ENCODE measurements around the gene METTL24.
"Not testable (repeated sequence)": the region's sequence is repeated elsewhere in the genome, so short reads cannot be mapped to it uniquely, and the experiment has no call there.

METTL24 gene

GRCh38 chr6:110255211-110255750, 102.9 kb downstream of the METTL24 start:
- DNase-seq: peak; percentile 45

- DNase-seq: no peak
These were observed 107.3 kb downstream of the METTL24 start for GRCh38 chr6:110250838-110251237.

- DNase-seq: no peak
These were observed 108.1 kb downstream of the METTL24 start for GRCh38 chr6:110250058-110250457.

GRCh38 chr6:110246900-110247546, 111.1 kb downstream of the METTL24 start:
- no peak for DNase-seq

- DNase-seq: no peak
These were observed 111.8 kb downstream of the METTL24 start for GRCh38 chr6:110246378-110246777.

- not testable (repeated sequence) for DNase-seq
These were observed 113.5 kb downstream of the METTL24 start for GRCh38 chr6:110244621-110245020.

- peak; percentile 76 for DNase-seq
These were observed 118.4 kb downstream of the METTL24 start for GRCh38 chr6:110239526-110240274.

GRCh38 chr6:110236007-110236406, 122.1 kb downstream of the METTL24 start:
- DNase-seq: not testable (repeated sequence)

- no peak for DNase-seq
These were observed 124.3 kb downstream of the METTL24 start for GRCh38 chr6:110233770-110234374.

- no peak for DNase-seq
These were observed 125.7 kb downstream of the METTL24 start for GRCh38 chr6:110232450-110232849.

GRCh38 chr6:110226261-110226660, 131.9 kb downstream of the METTL24 start:
- DNase-seq: no peak

- DNase-seq: no peak
These were observed 136.4 kb downstream of the METTL24 start for GRCh38 chr6:110221738-110222137.

- DNase-seq: no peak
These were observed 140.9 kb downstream of the METTL24 start for GRCh38 chr6:110217266-110217665.

- no peak for DNase-seq
These were observed 142.0 kb downstream of the METTL24 start for GRCh38 chr6:110216140-110216539.

- DNase-seq: peak; percentile 54
These were observed 143.8 kb downstream of the METTL24 start for GRCh38 chr6:110214338-110214737.

GRCh38 chr6:110211753-110212152, 146.4 kb downstream of the METTL24 start:
- no peak for DNase-seq

- no peak for DNase-seq
These were observed 150.5 kb downstream of the METTL24 start for GRCh38 chr6:110207652-110208051.

GRCh38 chr6:110201151-110201884, 156.8 kb downstream of the METTL24 start:
- peak; percentile 54 for DNase-seq

GRCh38 chr6:110198561-110198960, 159.6 kb downstream of the METTL24 start:
- DNase-seq: no peak

GRCh38 chr6:110196874-110197273, 161.3 kb downstream of the METTL24 start:
- no peak for DNase-seq

- DNase-seq: no peak
These were observed 162.5 kb downstream of the METTL24 start for GRCh38 chr6:110195639-110196038.
